ENCODE data around the gene MADD. TPM values are rescaled to one million over a fixed set of nuclear protein-coding genes. Genes with fewer than 3 reads are reported as not detected.
A peak's percentile ranks its signal among the peaks of the same experiment; 100 is the strongest.

MADD gene
- total and polyA plus RNA-seq, 10 of the 15 experiments (the other 5 are each of a cell fraction or from before 2014, with no cell fraction given) = 0.47 to 35.4 (median 17.6) TPM

GRCh38 chr11:47328449-47329390 is 58.8 kb downstream of the MADD start (continued):
- no peak for TF ChIP-seq BCLAF1 (IDR thresholded peaks at IDR 0.05)
- TF ChIP-seq BCL11A (IDR thresholded peaks at IDR 0.05; ENCODE audit: low read depth, low read length) = no peak
- TF ChIP-seq, protein P1, sequence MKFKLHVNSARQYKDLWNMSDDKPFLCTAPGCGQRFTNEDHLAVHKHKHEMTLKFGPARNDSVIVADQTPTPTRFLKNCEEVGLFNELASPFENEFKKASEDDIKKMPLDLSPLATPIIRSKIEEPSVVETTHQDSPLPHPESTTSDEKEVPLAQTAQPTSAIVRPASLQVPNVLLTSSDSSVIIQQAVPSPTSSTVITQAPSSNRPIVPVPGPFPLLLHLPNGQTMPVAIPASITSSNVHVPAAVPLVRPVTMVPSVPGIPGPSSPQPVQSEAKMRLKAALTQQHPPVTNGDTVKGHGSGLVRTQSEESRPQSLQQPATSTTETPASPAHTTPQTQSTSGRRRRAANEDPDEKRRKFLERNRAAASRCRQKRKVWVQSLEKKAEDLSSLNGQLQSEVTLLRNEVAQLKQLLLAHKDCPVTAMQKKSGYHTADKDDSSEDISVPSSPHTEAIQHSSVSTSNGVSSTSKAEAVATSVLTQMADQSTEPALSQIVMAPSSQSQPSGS (IDR thresholded peaks at IDR 0.05; ENCODE audit: low read length) = no peak
- TF ChIP-seq EP300 (IDR thresholded peaks at IDR 0.05; ENCODE audit: borderline replicate concordance in 1 of 2, control insufficient read depth in 1 of 2, low read depth in 2 of 2, low read length in 2 of 2) = no peak
- TF ChIP-seq NR2F1 (conservative IDR thresholded peaks at IDR 0.05) = peak; percentile 49; the same call in 1 of the 2 replicates
- no peak for TF ChIP-seq NFXL1 (IDR thresholded peaks at IDR 0.05; ENCODE audit: borderline replicate concordance)
- TF ChIP-seq E4F1 (IDR thresholded peaks at IDR 0.05; ENCODE audit: borderline replicate concordance, partially characterized antibody) = no peak
- no peak for TF ChIP-seq JUNB (IDR thresholded peaks at IDR 0.05)
- no peak for TF ChIP-seq NFIC (IDR thresholded peaks at IDR 0.05; ENCODE audit: low read depth, low read length)
- TF ChIP-seq ZNF622 (IDR thresholded peaks at IDR 0.05) = no peak
- no peak for TF ChIP-seq RCOR1 (conservative IDR thresholded peaks at IDR 0.05; ENCODE audit: low read depth, low read length)
- no peak for TF ChIP-seq YBX1 (IDR thresholded peaks at IDR 0.05)
- peak; percentile 25 to 38 (median 26); a peak in 3 of 6 replicates for TF ChIP-seq CTCF (IDR thresholded peaks at IDR 0.05 in 2 of 3, conservative IDR thresholded peaks at IDR 0.05 in 1 of 3; ENCODE audit: control insufficient read depth in 2 of 3, extremely low read depth in 1 of 3, insufficient read depth in 1 of 3, low read depth in 3 of 3, low read length in 3 of 3)
- TF ChIP-seq SPI1 (IDR thresholded peaks at IDR 0.05; ENCODE audit: borderline replicate concordance, insufficient read depth, low read depth, low read length) = peak; percentile 53; the same call in 1 of the 2 replicates
- no peak for TF ChIP-seq NKRF (conservative IDR thresholded peaks at IDR 0.05)
- no peak for TF ChIP-seq CBX5 (IDR thresholded peaks at IDR 0.05; ENCODE audit: low read depth)
- TF ChIP-seq SP1 (IDR thresholded peaks at IDR 0.05; ENCODE audit: low read depth, low read length) = no peak
- no peak for TF ChIP-seq RAD51 (IDR thresholded peaks at IDR 0.05)

All from GM12878 (cell line).